Measurements from ENCODE around the gene RBM4. TPM values are rescaled to one million over a fixed set of nuclear protein-coding genes. Genes with fewer than 3 reads are reported as not detected.

Gene RBM4
- total RNA-seq, 1 experiment from 2014 or later: 272 TPM

- Histone ChIP-seq H4K5ac (ENCODE audit: insufficient read length, low read depth, low read length) (no peak overlapping the region), H2BK20ac (ENCODE audit: low read depth, low read length, poor library complexity, severe bottlenecking) (no peak overlapping the region), H2AK5ac (ENCODE audit: insufficient read length, low read length) (no peak overlapping the region), H4K8ac (replicated peaks; ENCODE audit: insufficient read length, low read depth, low read length) (no peak overlapping the region), H2BK15ac (ENCODE audit: low read depth, low read length) (no peak overlapping the region), H2BK12ac (ENCODE audit: insufficient read length, low read depth, low read length) (no peak overlapping the region), H3K14ac (ENCODE audit: insufficient read depth, low read length) (no peak overlapping the region), H3K4me2 (ENCODE audit: insufficient read depth, insufficient read length, low read length) (no peak overlapping the region), H3K27me3 (ENCODE audit: insufficient read depth, low read length) (no peaks in the 10 kb centered on the region), H2BK5ac (ENCODE audit: insufficient read length, low read length) (no peak overlapping the region), H3K18ac (ENCODE audit: insufficient read length, low read depth, low read length) (no peak overlapping the region), H3K79me1 (ENCODE audit: insufficient read depth, low read depth, low read length, poor library complexity, severe bottlenecking) (no peaks in the 10 kb centered on the region), H3K27ac (ENCODE audit: insufficient read length, low read depth, low read length) (no peak overlapping the region), H3K79me2 (ENCODE audit: insufficient read depth, low read length) (no peaks in the 10 kb centered on the region), H3T11ph (ENCODE audit: low read length) (no peak overlapping the region), H3K9ac (ENCODE audit: extremely low read depth, insufficient read length, low read length) (no peak overlapping the region), H4K91ac (ENCODE audit: insufficient read length, low read depth, low read length) (no peak overlapping the region), H2AFZ (ENCODE audit: low read length) (no peak overlapping the region), H4K20me1 (ENCODE audit: control insufficient read depth, insufficient read depth, insufficient read length) (no peaks in the 10 kb centered on the region), H2BK120ac (ENCODE audit: low read depth, low read length, poor library complexity, severe bottlenecking) (no peak overlapping the region), H3K4me1 (ENCODE audit: insufficient read depth, low read length) (no peaks in the 10 kb centered on the region), H3K4ac (ENCODE audit: low read depth, low read length) (no peak overlapping the region), H3K23me2 (ENCODE audit: insufficient read length, low read depth, low read length, poor library complexity, severe bottlenecking) (no peaks in the 10 kb centered on the region), H3K9me3 (ENCODE audit: control insufficient read depth, low read depth, low read length) (no peaks in the 10 kb centered on the region), H3K56ac (ENCODE audit: insufficient read length, low read depth, low read length) (no peak overlapping the region), H3K23ac (ENCODE audit: insufficient read length, low read depth, low read length) (no peak overlapping the region)
- WGBS (ENCODE audit: extremely low coverage, insufficient read length, low lambda C conversion rate): no CpG with 5 or more reads among the region's 6 CpGs
- no peak for DNase-seq
- H3K27ac Mint-ChIP-seq: peak overlapping the region in 1 of 3 experiments; percentile 75; a peak in 1 of 7 replicates
- H3K4me1 Mint-ChIP-seq: no peaks in the 10 kb centered on the region
- no peaks in the 10 kb centered on the region for H3K9me3 Mint-ChIP-seq
- peaks cover 2 to 77% (median 56%) of the 10 kb centered on the region in 3 experiments; a peak in 6 of 7 replicates for H3K36me3 Mint-ChIP-seq (ENCODE audit: insufficient read depth in 1 of 3, low read depth in 3 of 3)
- no peak overlapping the region for H3K4me3 Mint-ChIP-seq
- no peak for TF ChIP-seq CTCF (conservative IDR thresholded peaks at IDR 0.05)
- no peaks in the 10 kb centered on the region for H3K27me3 Mint-ChIP-seq (ENCODE audit: low read depth)
Observed at GRCh38 chr11:66603072-66603471, 35.4 kb upstream of the RBM4 start.
